Keratinocyte (primary cell): ENCODE results near the gene NDUFA7.
"Not testable (repeated sequence)": the region's sequence is repeated elsewhere in the genome, so short reads cannot be mapped to it uniquely, and the experiment has no call there.

Experiments
- CTCF ChIP-seq, 3 experiments: IDR thresholded peaks in 1 of 3; conservative IDR thresholded peaks in 1 of 3; optimal IDR thresholded peaks in 1 of 3; 2 replicates in 2 of 3; 3 replicates in 1 of 3; pipeline versions ENCODE3 to v1.5.1; 2011; ENCODE audit warnings: low read length in 3 of 3, mild to moderate bottlenecking in 3 of 3, moderate library complexity in 2 of 3, control low read depth in 1 of 3, inconsistent platforms in 1 of 3; ENCODE audit not compliant: insufficient read depth in 2 of 3; ENCODE audit errors: extremely low read depth in 1 of 3
- EZH2 ChIP-seq: IDR thresholded peaks from one replicate; pipeline ENCODE4 v1.6.1; 2012; ENCODE audit warnings: inconsistent platforms, mild to moderate bottlenecking, low read length, moderate library complexity

- TF ChIP-seq CTCF (optimal IDR thresholded peaks at IDR 0.05 in 1 of 3, IDR thresholded peaks at IDR 0.05 in 1 of 3, conservative IDR thresholded peaks at IDR 0.05 in 1 of 3; ENCODE audit: extremely low read depth in 1 of 3, insufficient read depth in 2 of 3, low read length in 3 of 3); EZH2: not testable (repeated sequence)
These were observed 6.1 kb downstream of the NDUFA7 start for GRCh38 chr19:8314981-8315640.
